ENCODE measurements around the gene TRAF7. TPM values are rescaled to one million over a fixed set of nuclear protein-coding genes. Genes with fewer than 3 reads are reported as not detected.

The TRAF7 gene
- total RNA-seq, 1 experiment from 2014 or later: 160 TPM

DNA sequence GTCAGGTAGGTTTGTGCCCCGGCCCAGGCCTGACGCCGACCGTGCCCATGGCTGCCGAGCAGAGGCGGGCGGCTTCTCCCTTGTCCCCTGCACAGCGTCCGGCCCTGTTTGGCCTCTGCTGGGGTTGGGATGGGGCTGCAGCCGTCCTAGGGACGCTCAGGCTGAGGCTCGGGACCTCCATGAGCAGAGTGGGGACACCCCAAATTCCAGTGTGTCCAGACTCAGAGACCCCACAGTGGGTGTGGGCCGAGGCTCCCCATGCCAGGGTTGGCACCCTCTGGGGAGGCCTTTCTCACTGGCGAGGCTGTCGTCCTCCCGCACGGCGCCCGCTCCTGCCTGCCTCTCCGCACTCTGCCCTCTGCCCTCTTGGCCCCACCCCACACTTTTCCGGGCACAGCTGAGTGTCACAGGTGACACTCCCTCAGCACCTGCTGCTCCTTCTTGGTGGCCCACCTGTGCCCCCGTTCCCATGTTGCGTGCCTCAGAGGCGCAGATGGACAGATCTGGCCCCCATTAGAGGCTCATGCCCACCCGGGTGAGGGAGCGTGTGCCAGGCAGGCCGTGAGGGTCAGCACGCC is 16.1 kb downstream of the TRAF7 start:
- H3K9me2 ChIP-seq (ENCODE audit: insufficient read depth): no peaks in the 10 kb centered on the region
- RAD21 ChIA-PET (ENCODE audit: low non-redundant PET in 1 of 2, low total read pairs in 2 of 2, uncharacterized antibody in 2 of 2, unreplicated experiment in 2 of 2): no interaction called here
- peaks cover 15% of the 10 kb centered on the region for H3K79me2 ChIP-seq (ENCODE audit: insufficient read depth, low read length)
- POLR2A ChIA-PET: interaction anchor here (1.4 kb wide), 1 partner anchor 16 kb away, joined by 10 read pairs; the partner anchor contains the start of gene TRAF7
- no peaks in the 10 kb centered on the region for H3K4me1 ChIP-seq (ENCODE audit: control insufficient read depth in 1 of 2, insufficient read depth in 2 of 2, low read length in 2 of 2)
- H3K36me3 ChIP-seq (ENCODE audit: control insufficient read depth in 1 of 2, insufficient read depth in 2 of 2, low read length in 2 of 2): peaks cover 12 to 51% of the 10 kb centered on the region in 2 experiments; a peak in 3 of 4 replicates
- ATAC-seq (no peak), DNase-seq (ENCODE audit: low read depth, low spot score) (no peak)
- no TSS peak for BruUV-seq (replicated peaks)
- no peak overlapping the region for H3K27ac ChIP-seq (ENCODE audit: low read depth, low read length)
- no peak overlapping the region for H3K4me3 ChIP-seq (replicated peaks in 1 of 2; ENCODE audit: low read depth in 1 of 2, low read length in 2 of 2)
- no peaks in the 10 kb centered on the region for H3K27me3 ChIP-seq (ENCODE audit: insufficient read depth, low read length)
- intact Hi-C loops (cut with micrococcal nuclease): no loop called here
- CTCF ChIA-PET: no interaction called here
- no peak for TF ChIP-seq JUND (IDR thresholded peaks at IDR 0.05)
- TF ChIP-seq CEBPB (IDR thresholded peaks at IDR 0.05; ENCODE audit: low read depth): no peak
- TF ChIP-seq ELF1 (IDR thresholded peaks at IDR 0.05; ENCODE audit: borderline replicate concordance, low read depth): no peak
- no peak for TF ChIP-seq EGR1 (IDR thresholded peaks at IDR 0.05; ENCODE audit: low read depth)
- no peak for TF ChIP-seq RAD21 (IDR thresholded peaks at IDR 0.05; ENCODE audit: low read depth)
- no peak for TF ChIP-seq FOSL1 (IDR thresholded peaks at IDR 0.05; ENCODE audit: low read depth)
- TF ChIP-seq POLR2AphosphoS5 (IDR thresholded peaks at IDR 0.05; ENCODE audit: low read depth, low read length): no peak
- TF ChIP-seq SRF (IDR thresholded peaks at IDR 0.05; ENCODE audit: low read depth): no peak
- TF ChIP-seq EZH2phosphoT487 (IDR thresholded peaks at IDR 0.05; ENCODE audit: borderline replicate concordance): no peak
- TF ChIP-seq, protein P1, sequence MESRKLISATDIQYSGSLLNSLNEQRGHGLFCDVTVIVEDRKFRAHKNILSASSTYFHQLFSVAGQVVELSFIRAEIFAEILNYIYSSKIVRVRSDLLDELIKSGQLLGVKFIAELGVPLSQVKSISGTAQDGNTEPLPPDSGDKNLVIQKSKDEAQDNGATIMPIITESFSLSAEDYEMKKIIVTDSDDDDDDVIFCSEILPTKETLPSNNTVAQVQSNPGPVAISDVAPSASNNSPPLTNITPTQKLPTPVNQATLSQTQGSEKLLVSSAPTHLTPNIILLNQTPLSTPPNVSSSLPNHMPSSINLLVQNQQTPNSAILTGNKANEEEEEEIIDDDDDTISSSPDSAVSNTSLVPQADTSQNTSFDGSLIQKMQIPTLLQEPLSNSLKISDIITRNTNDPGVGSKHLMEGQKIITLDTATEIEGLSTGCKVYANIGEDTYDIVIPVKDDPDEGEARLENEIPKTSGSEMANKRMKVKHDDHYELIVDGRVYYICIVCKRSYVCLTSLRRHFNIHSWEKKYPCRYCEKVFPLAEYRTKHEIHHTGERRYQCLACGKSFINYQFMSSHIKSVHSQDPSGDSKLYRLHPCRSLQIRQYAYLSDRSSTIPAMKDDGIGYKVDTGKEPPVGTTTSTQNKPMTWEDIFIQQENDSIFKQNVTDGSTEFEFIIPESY (IDR thresholded peaks at IDR 0.05; ENCODE audit: extremely low read depth, insufficient replicate concordance, low read length): no peak
- TF ChIP-seq SP1 (IDR thresholded peaks at IDR 0.05; ENCODE audit: low read depth): no peak
- no peak for TF ChIP-seq POLR2A (IDR thresholded peaks at IDR 0.05; ENCODE audit: borderline replicate concordance, extremely low read depth, insufficient read depth, insufficient read length)
- TF ChIP-seq YY1 (IDR thresholded peaks at IDR 0.05; ENCODE audit: extremely low read depth, insufficient replicate concordance, low read depth, low read length): no peak
- TF ChIP-seq CBX3 (IDR thresholded peaks at IDR 0.05; ENCODE audit: low read depth): no peak
- TF ChIP-seq, protein P2, sequence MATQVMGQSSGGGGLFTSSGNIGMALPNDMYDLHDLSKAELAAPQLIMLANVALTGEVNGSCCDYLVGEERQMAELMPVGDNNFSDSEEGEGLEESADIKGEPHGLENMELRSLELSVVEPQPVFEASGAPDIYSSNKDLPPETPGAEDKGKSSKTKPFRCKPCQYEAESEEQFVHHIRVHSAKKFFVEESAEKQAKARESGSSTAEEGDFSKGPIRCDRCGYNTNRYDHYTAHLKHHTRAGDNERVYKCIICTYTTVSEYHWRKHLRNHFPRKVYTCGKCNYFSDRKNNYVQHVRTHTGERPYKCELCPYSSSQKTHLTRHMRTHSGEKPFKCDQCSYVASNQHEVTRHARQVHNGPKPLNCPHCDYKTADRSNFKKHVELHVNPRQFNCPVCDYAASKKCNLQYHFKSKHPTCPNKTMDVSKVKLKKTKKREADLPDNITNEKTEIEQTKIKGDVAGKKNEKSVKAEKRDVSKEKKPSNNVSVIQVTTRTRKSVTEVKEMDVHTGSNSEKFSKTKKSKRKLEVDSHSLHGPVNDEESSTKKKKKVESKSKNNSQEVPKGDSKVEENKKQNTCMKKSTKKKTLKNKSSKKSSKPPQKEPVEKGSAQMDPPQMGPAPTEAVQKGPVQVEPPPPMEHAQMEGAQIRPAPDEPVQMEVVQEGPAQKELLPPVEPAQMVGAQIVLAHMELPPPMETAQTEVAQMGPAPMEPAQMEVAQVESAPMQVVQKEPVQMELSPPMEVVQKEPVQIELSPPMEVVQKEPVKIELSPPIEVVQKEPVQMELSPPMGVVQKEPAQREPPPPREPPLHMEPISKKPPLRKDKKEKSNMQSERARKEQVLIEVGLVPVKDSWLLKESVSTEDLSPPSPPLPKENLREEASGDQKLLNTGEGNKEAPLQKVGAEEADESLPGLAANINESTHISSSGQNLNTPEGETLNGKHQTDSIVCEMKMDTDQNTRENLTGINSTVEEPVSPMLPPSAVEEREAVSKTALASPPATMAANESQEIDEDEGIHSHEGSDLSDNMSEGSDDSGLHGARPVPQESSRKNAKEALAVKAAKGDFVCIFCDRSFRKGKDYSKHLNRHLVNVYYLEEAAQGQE (IDR thresholded peaks at IDR 0.05; ENCODE audit: low read depth): no peak
- TF ChIP-seq, protein P3, sequence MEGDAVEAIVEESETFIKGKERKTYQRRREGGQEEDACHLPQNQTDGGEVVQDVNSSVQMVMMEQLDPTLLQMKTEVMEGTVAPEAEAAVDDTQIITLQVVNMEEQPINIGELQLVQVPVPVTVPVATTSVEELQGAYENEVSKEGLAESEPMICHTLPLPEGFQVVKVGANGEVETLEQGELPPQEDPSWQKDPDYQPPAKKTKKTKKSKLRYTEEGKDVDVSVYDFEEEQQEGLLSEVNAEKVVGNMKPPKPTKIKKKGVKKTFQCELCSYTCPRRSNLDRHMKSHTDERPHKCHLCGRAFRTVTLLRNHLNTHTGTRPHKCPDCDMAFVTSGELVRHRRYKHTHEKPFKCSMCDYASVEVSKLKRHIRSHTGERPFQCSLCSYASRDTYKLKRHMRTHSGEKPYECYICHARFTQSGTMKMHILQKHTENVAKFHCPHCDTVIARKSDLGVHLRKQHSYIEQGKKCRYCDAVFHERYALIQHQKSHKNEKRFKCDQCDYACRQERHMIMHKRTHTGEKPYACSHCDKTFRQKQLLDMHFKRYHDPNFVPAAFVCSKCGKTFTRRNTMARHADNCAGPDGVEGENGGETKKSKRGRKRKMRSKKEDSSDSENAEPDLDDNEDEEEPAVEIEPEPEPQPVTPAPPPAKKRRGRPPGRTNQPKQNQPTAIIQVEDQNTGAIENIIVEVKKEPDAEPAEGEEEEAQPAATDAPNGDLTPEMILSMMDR (IDR thresholded peaks at IDR 0.05 in 2 of 3, conservative IDR thresholded peaks at IDR 0.05 in 1 of 3; ENCODE audit: borderline replicate concordance in 1 of 3, insufficient read depth in 1 of 3, low read depth in 2 of 3, low read length in 2 of 3): no peak
- TF ChIP-seq, protein P4, sequence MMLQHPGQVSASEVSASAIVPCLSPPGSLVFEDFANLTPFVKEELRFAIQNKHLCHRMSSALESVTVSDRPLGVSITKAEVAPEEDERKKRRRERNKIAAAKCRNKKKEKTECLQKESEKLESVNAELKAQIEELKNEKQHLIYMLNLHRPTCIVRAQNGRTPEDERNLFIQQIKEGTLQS (IDR thresholded peaks at IDR 0.05): no peak
- H2AFZ ChIP-seq (ENCODE audit: low read depth, low read length, poor library complexity, severe bottlenecking): no peak overlapping the region
- no peaks in the 10 kb centered on the region for H3K9me3 ChIP-seq (ENCODE audit: control insufficient read depth in 1 of 2, insufficient read depth in 1 of 2, low read depth in 1 of 2, low read length in 2 of 2)
- H3K9ac ChIP-seq (ENCODE audit: low read length): no peak overlapping the region
- no peaks in the 10 kb centered on the region for H4K20me1 ChIP-seq (ENCODE audit: insufficient read depth)
- no peak overlapping the region for H3K4me2 ChIP-seq (ENCODE audit: low read length)
